ENCODE data around the gene YBX1.
A peak's percentile ranks its signal among the peaks of the same experiment; 100 is the strongest.
"Not testable (repeated sequence)": the region's sequence is repeated elsewhere in the genome, so short reads cannot be mapped to it uniquely, and the experiment has no call there.

Gene YBX1

GRCh38 chr1:42681741-42682483, at the start of gene YBX1:
Gene YBX1, plus strand, starts transcription at chr1:42682418. Its CDS starts 148 bp downstream, at chr1:42682566.
- peak; percentile 99 to 100 for DNase-seq

DNA sequence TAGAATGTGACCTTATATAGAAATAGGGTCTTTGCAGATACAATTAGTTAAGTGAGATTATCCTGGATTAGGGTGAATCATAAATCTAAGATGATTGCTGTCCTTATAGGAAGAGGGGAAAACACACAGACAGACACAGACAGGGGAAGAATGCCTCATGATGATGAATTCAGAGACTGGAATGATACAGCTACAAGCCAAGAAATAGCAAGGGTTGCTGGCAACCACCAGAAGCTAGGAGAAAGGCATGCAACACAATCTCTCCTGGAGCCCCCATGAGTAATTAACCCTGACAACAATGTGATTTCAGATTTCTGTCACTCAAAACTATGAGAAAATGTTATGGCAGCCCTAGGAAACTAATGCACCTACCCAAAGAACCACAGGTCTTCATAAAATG, 43.1 kb upstream of the YBX1 start:
- DNase-seq = no peak

DNA sequence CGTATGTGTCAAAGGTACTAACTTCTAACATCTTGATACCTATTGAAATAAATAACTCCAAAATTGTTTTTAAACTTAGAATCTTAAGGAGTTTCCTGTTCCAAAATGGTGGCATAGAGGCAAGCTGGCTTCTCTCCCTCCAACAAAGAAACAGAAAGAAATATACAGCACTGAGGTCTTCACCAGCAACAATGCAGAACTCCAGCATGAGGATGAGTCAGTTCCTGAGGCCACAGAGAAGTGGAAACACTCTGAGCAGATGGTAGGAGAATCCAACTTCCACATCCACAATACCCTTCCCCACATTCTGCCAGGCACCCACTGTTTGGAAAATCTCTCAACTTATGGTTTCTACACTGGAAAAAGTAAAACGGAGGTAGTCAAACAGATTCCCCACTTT, 36.2 kb upstream of the YBX1 start:
- no peak for DNase-seq

DNA sequence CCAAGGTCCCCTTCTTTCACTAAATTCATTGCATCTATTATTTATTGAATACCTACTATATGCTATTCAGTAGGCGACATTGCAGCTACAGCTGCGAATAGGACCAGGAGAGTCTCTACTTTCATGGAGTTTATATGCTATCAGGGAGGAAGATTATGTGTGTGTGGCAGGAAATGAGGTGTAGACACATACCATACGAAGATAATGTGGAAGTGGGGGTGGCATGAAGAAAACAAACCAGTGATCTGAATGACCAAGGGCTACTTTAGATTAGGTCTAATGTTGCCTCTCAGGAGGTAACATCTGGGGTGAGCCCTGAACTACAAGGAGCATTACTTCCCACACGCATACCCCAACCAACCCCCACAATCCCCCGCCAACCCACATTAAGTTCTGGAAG, 25.0 kb upstream of the YBX1 start:
- peak; percentile 6 to 29 for DNase-seq

DNA sequence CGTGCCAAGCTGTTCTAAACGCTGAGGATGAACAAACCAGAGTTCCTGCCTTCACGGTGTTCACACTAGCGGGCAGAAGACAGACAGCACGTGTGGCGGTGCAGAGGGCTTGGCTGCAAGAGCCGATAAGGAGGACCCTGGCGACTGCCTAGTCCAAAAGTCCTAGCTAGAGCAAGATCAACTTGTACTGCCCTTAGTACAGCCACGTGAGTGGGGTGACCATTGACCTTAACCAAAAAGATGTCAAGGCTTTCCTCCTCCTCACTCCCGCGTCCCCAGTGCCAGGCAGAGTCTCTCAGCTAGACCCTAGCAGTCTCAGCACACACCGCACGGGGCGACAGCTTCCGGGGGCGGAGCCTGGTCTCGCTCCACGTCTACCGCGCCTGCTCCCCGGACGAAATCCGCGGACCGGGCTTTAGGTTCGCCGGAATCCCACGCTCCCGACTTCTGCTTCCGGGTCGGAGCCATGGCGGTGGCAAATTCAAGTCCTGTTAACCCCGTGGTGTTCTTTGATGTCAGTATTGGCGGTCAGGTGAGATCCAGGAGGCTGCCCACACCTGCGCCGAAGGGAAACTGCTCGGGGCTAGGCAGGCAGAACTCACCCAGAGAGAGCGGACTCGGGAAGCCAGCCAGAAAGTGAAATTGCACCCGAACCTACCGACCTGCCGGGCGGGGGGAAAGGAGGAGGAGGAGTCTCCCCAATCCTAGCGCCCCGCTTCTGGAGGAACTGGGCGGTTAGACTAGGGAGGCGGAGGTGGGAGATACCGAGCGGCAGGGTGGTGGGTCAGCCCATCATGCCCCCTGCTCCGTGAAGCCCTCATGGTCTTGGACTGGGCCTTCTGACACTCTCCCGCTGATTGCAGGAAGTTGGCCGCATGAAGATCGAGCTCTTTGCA, 24.0 kb upstream of the YBX1 start, which contains the start of gene PPIH:
TSS of gene PPIH (plus strand) at position 443 of the 896 bp plus-strand sequence. CDS start at position 467, 24 bp downstream.
- peak; percentile 96 to 99 for DNase-seq

- peak in 1 of 2 experiments; percentile 50 for DNase-seq
Observed at GRCh38 chr1:42658877-42659337, 23.3 kb upstream of the YBX1 start.

- DNase-seq = no peak
Observed at GRCh38 chr1:42660907-42661500, 21.2 kb upstream of the YBX1 start.

DNA sequence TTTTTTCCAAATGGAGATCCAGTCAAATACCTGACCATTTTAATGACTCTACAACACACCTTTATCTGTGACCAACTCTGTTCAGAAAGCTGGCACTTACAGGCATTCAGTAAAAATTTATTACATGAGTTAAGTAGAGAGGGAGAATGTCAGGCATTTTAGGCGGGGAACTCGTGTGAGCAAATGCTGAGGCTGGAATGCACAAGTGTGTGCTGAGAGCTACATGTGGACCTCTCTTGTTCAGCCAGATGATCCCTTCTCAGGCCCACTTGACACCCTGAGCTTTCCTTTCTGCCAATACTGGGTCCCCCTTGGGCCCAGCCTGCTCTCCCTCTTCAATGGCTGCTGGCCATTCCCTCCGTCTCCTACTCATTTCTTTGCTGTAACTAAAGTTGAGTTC, 12.3 kb upstream of the YBX1 start:
- no peak for DNase-seq

- no peak for DNase-seq
Observed at GRCh38 chr1:42670425-42670824, 11.8 kb upstream of the YBX1 start.

DNA sequence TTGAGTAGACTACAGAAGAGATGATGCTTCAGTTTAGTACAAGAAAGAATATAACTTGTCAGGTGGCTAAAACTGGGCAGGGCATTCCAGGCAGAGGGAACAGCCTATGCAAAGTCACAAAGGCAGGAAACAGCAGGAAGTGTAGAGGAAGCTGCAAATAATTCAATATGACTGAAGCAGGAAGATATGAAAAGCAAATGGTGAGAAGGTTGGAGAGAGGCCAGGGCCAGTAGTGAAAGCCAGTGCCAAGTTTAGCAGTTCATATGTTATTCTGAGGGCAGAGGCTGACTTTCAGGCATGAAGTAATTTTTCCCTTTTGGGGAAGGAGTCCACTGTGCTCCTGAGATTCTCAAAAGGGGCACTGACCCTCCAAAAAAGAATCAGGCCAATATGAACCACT, 8.0 kb upstream of the YBX1 start:
- no peak for DNase-seq

DNA sequence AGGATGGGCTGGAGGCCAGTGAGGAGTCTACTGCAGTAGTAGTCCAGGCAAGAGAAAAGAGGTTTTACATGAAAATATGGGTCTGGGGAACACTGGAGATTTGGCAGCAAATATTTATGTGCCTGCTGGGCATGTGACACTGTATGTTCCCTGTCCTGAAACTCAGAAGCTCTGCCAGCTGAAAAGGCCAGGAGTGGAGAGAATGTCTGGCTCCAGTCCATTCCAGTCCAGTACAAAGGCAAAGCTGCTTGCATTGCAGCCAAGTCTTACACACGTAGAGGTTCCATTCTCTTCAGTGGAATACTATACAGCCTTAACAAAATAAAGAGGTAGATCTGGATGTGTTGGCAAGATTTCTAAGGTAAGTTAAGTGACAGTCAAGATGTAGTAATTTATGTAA, 7.5 kb upstream of the YBX1 start:
- no peak for DNase-seq

DNA sequence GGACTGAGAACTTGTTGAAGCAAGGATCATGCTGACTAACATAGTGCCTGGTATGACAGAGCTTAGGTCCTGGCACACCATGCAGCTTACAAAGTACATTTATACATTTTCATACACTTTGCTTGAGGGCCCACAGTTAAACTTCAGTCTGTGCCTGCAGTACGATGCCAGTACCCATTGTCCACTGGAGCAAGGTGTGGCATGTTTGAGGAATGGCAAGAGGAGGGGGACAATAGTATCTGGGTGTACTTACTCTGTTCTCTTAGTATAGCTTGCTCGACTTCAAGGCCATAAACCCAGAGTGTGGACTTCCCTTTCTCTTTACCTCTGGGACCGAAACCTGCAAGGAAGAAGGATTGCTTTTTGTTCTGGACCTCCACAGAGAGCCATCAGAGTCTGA, 6.8 kb upstream of the YBX1 start:
- DNase-seq = no peak

GRCh38 chr1:42676534-42677087, 5.6 kb upstream of the YBX1 start:
- DNase-seq = no peak

GRCh38 chr1:42679364-42679983, 2.7 kb upstream of the YBX1 start:
- DNase-seq = no peak

GRCh38 chr1:42680055-42680454, 2.2 kb upstream of the YBX1 start:
- DNase-seq = no peak

- DNase-seq = peak in 1 of 2 experiments; percentile 56
Observed at GRCh38 chr1:42680921-42681683, 1.1 kb upstream of the YBX1 start.

DNA sequence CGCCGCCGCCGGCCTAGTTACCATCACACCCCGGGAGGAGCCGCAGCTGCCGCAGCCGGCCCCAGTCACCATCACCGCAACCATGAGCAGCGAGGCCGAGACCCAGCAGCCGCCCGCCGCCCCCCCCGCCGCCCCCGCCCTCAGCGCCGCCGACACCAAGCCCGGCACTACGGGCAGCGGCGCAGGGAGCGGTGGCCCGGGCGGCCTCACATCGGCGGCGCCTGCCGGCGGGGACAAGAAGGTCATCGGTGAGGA, 193 bp downstream of the YBX1 start:
- DNase-seq = not testable (repeated sequence)

DNA sequence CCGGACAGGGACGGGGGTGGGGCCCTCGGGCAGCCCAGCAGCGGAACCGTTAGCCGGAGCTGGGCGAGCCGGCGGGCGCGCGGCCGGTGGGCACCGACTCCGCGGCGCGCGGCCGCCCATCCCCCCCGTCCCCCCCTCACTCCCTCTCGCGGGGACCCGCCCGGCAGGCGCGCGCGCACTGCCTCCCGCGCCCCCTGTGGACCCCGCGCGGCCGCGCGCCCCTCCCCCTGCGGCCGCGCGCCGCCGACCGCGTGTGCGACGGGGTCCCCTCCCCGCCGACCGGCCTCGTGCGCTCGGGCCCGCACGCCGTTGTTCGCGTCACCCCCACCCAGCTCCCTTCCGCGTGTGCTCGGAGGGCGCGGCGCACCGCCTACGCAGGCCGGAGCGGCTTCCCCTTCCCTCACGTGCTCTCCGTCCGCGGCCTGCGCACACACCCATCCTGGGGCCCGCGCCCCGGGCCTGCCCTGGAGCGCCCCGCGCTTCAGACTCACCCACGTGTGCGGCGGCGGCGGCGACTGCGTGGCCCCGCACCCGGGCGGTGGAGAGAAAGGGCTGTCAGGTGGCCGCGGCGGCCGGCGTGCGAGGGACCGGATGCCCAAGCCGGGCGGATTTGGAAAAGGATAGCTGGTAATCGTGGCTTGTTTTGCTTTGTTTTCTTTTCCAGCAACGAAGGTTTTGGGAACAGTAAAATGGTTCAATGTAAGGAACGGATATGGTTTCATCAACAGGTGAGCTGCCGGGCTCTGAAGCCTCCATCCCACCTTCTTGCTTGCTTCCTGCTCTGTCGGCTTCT, 717 bp downstream of the YBX1 start:
- DNase-seq = peak; percentile 68 to 92

GRCh38 chr1:42684139-42684538, 1.9 kb downstream of the YBX1 start:
- DNase-seq = peak in 1 of 2 experiments; percentile 62

DNA sequence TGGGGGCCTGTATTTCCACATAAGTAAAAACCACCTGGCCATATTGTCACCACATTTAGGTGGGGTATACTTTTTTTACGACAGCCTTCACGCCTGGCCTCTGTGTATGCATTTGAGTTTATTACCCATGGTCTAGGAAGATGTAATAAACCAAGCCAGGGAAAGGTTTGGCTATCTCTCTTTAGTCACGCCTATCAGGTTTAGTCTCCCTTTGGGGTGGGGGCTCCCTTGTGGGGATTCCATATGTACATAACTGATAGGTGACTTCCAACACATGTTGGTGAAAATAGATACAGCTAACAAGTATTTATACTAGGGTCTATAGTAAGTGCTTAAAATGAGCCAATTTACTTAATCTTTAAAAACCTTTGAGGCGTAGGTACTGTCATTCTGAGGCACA, 4.2 kb downstream of the YBX1 start:
- DNase-seq = no peak

GRCh38 chr1:42689912-42690311, 7.7 kb downstream of the YBX1 start:
- no peak for DNase-seq
